Cerebellar cortex (tissue), 1 donor: ENCODE measurements around the gene MMP11.

Source experiments
- DNase-seq: peaks from one replicate; pipeline ENCODE4 v3.0.0-alpha.2; 2015; ENCODE audit warnings: low spot score

Gene MMP11

GRCh38 chr22:23801886-23802377 is 29.3 kb downstream of the MMP11 start:
- no peak for DNase-seq

DNA sequence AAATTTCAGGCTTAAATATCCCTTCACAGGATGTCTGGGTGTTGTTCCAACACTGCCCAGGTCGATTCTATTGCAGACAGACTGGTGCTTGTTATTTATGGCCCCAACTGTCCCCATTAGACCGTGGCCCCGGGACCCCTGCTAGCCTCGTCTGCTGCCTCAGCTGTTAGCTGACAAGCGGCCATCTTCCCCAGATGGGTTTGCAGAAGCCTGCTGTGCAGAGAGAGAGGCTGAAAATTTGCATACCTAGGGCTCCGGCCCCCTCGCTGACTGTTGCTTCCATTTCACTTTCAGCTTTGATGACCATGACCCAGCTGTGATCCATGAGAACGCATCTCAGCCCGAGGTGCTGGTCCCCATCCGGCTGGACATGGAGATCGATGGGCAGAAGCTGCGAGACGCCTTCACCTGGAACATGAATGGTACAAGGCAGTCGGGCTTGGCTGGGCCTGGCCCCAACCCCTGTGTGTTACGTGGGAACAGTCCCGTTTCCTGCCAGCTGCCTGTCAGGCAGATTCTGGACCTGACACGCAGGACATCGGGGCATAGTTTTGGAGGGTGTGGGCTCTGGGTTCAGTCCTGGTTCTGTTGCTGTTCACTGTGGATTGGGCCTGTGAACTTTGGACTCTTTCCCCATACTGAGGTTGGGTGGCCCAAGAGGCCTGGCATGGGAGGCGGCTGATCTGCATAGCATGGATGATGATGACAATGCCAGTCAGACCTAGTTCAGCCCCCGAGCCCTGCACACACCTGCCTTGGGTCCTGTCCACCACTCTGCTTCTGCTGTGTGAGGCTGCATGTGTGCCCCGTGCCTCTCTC is 30.6 kb downstream of the MMP11 start:
- peak; percentile 98 for DNase-seq

DNA sequence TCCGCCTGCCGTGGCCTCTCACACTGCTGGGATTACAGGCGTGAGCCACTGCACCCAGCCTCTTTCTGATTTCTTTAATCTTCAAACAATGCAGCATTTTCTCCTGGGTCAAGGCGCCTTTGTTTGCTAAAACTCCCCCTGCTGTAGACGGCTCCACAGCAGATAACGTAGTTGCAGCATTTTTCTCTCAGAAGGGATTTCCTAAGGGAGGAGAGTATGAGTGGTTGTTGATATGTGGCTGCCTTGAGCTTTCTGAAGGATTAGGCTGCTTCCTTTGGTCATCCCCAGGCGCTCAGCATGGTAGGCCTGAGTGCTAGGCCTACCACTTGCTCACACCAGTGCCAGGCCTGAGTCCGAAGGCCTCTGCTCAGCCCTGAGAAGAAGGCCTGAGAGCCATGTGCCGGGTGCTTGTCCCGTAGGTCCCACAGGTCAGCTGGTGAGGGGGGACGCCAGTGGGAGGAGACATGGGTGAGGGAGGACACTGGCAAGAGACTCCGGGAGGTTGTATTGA is 32.2 kb downstream of the MMP11 start:
- no peak for DNase-seq

DNA sequence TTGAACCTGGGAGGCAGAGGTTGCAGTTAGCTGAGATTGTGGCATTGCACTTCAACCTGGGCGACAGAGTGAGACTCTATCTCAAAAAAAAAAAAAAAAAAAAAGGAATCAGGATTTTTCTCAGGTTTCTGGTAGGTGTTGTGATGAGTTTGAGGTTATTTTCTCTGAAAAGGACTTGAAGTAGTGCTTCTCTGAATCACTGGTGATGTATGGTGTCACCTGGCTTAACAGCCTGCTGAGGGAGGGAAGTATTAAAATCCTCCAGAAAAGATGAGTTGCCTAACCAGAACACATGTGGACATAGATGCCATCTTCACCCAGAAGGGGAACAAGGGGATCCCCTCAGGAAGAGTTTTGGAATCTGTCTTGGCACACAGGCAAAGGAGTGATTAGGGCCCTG is 34.2 kb downstream of the MMP11 start:
- no peak for DNase-seq

- DNase-seq: no peak
These were observed 39.7 kb downstream of the MMP11 start for GRCh38 chr22:23812378-23812777.

DNA sequence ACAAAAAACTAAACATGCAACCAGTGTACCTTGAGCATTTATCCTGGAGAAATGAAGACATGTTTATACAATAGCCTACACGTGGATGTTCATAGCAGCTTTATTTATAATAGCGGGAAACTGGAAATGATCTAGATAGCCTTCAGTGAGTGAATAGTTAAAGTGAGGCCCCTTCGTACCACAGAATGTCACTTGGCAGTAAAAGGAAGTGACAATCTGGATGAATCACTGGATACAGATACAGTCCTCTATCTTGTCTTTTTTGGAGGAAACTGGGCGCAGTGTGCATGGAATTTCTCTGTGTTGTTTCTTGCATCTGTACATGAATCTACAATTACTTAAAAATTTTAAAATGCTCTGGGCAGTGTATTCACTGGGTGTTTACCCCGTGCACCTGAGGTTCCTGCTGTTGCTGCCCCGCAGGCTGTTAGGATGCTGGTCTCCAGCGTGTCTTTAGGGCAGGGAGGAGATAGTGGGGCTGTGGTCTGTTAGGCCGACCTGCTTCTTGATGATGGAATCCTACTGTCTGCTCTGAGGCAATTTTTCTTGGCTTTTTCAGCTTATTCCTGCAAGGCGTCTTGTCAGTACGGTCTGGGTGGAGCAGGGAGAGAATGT is 43.0 kb downstream of the MMP11 start:
- DNase-seq: no peak

- DNase-seq: peak; percentile 98
These were observed 43.7 kb downstream of the MMP11 start for GRCh38 chr22:23816156-23816976.

DNA sequence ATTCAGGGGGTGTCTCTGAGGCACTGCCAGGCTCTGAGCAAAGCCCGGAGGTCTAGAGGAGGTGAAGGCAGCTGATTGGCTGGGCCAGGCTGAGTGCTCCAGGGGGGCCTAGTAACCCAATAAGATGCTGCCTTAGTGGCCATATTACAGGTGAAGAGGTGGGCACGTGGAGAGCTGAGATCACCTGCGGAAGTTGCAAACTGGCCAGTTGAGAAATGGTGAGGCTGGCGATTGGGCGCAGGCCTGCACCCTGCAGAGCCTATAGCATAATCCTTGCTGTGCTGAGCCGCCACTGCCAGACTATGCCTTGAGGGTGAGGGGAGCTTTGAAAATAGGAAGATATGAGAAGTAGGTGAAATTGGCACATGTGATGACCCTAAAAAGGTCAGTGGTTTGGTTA is 44.5 kb downstream of the MMP11 start:
- DNase-seq: no peak

DNA sequence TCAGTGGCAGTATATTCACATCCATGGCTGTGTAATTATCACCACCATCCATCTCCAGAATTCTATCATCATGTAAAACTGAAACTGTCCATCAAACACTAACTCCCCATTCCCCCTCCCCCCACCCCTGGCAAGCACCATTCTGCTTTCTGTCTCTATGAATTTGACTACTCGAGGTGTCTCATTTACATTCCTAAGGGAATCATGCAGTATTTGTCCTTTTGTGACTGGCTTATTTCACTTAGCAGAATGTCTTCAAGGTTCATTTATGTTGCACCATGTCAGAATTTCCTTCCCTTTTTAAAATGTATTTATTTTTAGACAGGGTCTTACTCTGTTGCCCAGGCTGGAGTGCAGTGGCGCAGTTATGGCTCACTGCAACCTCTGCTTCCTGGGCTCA is 45.9 kb downstream of the MMP11 start:
- no peak for DNase-seq

DNA sequence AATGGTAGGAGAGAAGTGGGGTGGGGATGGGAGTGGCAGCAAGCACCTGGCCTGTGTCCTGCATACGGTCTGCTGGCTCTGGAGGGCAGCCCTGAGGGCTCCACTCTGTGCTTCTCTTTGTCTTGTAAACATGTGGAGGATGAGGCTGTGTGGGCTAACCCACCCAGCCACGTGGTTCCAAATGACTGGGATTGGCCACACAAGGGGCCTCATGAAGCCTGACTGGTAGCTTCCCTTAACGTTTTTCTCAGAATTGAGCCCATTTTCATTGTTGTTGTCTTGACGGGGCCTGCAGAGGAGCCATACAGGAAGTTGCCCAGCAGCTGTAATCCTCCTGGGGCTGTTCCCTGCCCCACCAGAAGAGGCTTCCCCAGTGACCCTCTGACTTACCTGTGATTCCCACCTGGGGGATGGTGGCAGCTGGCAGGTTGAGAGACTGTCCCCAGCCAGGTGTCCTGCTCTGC is 48.1 kb downstream of the MMP11 start:
- DNase-seq: no peak

DNA sequence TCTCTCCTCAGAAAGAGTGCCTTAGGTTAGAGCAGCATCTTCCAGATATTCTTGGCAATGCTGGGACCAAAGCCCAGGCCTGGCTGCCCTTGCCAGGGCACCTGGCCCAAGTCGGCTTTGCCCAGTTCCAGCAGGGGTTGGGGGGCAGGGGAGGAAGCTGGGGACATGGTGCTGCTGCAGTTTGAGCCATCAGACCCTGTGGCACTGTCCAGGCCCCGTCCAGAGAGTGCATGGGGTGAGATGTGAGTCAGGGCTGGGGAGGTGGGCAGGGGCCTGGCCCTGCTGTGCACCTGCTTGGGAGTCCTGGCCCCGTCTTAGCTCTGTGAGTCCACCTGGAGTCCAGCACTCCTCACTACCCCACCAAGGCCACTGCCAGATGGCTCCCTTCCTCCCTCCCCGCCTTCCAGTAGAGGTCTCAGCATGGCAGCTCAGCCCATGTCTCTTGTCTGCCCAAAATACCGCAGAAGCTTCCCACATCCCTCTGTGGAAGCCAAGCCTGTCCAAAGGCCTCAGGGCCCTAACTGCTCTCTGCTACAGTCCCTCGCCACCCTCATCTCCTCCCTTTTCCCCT is 49.5 kb downstream of the MMP11 start:
- DNase-seq: peak; percentile 97

- peak; percentile 79 for DNase-seq
These were observed 50.7 kb downstream of the MMP11 start for GRCh38 chr22:23823331-23823791.

GRCh38 chr22:23824476-23825245 is 52.0 kb downstream of the MMP11 start:
- no peak for DNase-seq

DNA sequence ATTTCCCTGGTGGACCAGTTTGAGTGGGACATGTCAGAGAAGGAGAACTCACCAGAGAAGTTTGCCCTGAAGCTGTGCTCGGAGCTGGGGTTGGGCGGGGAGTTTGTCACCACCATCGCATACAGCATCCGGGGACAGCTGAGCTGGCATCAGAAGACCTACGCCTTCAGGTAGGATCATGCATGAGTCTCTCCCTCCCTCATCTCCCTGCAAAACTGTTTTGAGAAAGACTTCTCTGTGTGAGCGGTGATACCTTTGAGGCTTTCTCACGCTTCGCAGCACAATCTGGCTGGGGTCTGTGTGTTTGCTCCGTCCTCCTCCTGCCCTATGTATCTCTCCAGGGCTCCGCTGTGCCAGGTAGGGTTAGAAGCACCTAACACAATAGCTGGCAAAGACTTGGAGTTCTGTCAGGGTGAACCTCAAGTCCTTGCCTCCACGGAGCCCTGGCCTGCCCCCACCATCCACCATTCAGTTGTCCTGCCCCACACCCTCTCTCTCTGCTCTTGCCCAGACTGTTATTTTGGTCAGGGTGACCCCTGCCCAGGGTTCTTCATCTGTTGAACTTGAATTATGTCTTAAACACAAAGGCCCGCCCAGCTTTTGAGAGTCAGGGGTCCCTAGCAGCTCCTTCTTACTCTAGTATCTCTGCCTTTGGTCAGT is 52.7 kb downstream of the MMP11 start:
- DNase-seq: no peak

- DNase-seq: no peak
These were observed 54.1 kb downstream of the MMP11 start for GRCh38 chr22:23826510-23827350.

DNA sequence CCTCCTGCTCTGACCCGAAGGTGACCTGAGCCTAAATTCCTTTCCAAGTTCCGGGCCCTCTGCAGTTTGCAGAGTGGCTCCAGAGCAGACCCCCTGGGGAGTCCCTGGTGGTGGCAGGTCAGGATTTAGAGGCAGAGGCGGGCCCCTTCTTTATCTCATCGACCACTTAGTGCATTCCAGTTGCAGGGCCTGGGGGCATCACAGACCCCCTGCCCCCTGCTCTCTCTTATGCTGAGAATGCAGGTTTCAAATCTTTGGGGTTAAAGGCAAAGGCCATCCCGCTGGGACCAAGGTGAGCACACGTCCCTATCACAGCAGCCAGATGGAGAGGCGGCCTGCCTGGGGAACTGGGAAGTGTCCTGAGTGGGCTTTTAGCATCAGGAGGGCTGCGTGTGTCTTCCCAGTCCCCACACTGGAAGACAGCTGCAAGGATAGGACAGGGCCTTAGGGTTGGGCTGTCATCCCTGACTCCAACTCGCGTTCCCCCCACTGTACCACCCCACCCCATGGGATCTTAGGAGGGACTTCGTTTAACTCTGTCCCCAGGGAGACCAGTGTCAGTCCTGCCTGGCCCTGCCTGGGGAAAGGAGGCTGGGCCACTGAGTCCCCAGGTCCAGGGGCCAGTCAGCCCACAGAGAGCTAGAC is 54.8 kb downstream of the MMP11 start:
- no peak for DNase-seq

DNA sequence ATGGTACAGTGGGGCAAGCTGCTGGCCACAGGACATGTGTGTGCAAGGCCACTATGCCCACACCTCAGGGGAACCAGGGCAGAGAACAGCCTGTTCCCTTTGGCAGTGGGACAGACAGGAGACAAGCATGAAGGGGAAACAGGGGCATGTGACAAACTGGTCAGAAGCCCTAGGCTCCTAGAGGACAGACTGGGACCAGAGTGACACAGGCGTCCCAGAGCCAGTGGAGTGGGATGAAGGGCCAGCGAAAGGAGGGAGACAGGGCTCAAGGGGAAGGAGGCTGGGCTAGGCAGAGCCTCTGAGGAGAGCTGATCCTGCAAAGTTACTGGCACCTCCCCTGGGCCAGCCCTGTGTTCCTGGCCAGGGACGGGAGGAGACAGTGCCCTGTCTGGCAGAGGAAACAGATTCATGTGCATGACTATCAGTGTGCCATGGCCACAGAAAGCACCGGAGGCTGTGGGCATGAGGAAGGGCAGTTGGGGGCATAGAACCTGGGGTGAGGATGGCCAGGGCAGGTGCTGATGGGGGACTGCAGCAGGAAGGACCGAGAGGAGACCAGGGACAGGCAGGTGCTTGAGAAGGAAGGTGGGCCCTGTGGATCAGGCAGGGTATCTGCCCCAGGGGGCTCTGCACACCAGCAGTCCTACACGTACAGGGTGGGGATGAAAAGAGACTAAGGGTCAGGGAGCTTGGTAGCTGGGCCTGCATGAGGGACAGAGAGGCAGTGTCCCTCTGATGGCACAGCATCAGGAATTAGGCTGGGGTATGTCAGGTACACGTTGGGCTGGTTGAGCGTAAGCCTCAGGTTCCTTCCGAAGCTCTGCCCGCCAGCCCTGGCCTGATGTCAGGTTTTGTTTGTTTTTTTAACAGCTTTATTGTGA is 56.4 kb downstream of the MMP11 start:
- peak; percentile 80 for DNase-seq

- DNase-seq: no peak
These were observed 57.3 kb downstream of the MMP11 start for GRCh38 chr22:23829845-23830372.
